Neural progenitor cell (in vitro differentiated cells): ENCODE results near the gene SCAP. TPM values are rescaled to one million over a fixed set of nuclear protein-coding genes. Genes with fewer than 3 reads are reported as not detected.

Source experiments
- DNase-seq: peaks from one replicate; pipeline ENCODE4 v3.0.0-alpha.2; 2016; ENCODE audit warnings: low spot score
- H2AFZ ChIP-seq: fragments of 200-600 bp; sonication (generic); replicated peaks from 2 replicates; pipeline ENCODE4 v1.6.1; 2016; ENCODE audit warnings: antibody characterized with exemption
- H3F3A ChIP-seq: fragments of 200-600 bp; sonication (generic); 2 replicates; pipeline ENCODE4 v1.6.1; 2016; ENCODE audit warnings: antibody characterized with exemption, low read depth
- H3K27ac ChIP-seq: fragments of 200-600 bp; sonication (generic); 2 replicates; pipeline ENCODE4 v1.5.1; 2016; ENCODE audit warnings: mild to moderate bottlenecking
- H3K27me3 ChIP-seq: fragments of 200-600 bp; sonication (generic); 2 replicates; pipeline ENCODE4 v1.6.1; 2016; ENCODE audit warnings: mild to moderate bottlenecking, moderate library complexity
- H3K36me3 ChIP-seq: fragments of 200-600 bp; sonication (generic); 2 replicates; pipeline ENCODE4 v1.5.1; 2016
- H3K4me1 ChIP-seq: fragments of 200-600 bp; sonication (generic); 2 replicates; pipeline ENCODE4 v1.6.1; 2016; ENCODE audit warnings: mixed run types
- H3K4me2 ChIP-seq: fragments of 200-600 bp; sonication (generic); 2 replicates; pipeline ENCODE4 v1.6.1; 2016
- H3K4me3 ChIP-seq: fragments of 200-600 bp; sonication (generic); 2 replicates; pipeline ENCODE4 v1.5.1; 2016
- H3K79me2 ChIP-seq: fragments of 200-600 bp; sonication (generic); 2 replicates; pipeline ENCODE4 v1.6.1; 2016; ENCODE audit warnings: low read depth
- H3K9ac ChIP-seq: fragments of 200-600 bp; sonication (generic); 2 replicates; pipeline ENCODE4 v1.6.1; 2016
- H3K9me3 ChIP-seq: fragments of 200-600 bp; sonication (generic); 2 replicates; pipeline ENCODE4 v1.5.1; 2016; ENCODE audit warnings: low read depth
- H4K20me1 ChIP-seq: fragments of 200-600 bp; sonication (generic); 2 replicates; pipeline ENCODE4 v1.6.1; 2016; ENCODE audit warnings: low read depth
- H3K27ac Mint-ChIP-seq: 3 replicates; pipeline ENCODE4 v1.8.0; 2021; ENCODE audit warnings: mixed read lengths
- H3K27me3 Mint-ChIP-seq: 2 replicates; pipeline ENCODE4 v1.8.0; 2022; ENCODE audit warnings: low read depth, mild to moderate bottlenecking, inconsistent platforms, moderate library complexity, mixed read lengths; ENCODE audit not compliant: insufficient read depth
- H3K36me3 Mint-ChIP-seq: 3 replicates; pipeline ENCODE4 v1.8.0; 2021; ENCODE audit warnings: mixed read lengths
- H3K4me1 Mint-ChIP-seq: 3 replicates; pipeline ENCODE4 v1.8.0; 2021; ENCODE audit warnings: mixed read lengths
- H3K4me3 Mint-ChIP-seq: 3 replicates; pipeline ENCODE4 v1.8.0; 2021; ENCODE audit warnings: mild to moderate bottlenecking, moderate library complexity, mixed read lengths
- H3K9me3 Mint-ChIP-seq: 3 replicates; pipeline ENCODE4 v1.8.0; 2020; ENCODE audit warnings: mixed read lengths
- CTCF ChIP-seq: fragments of 200-600 bp; sonication (generic); IDR thresholded peaks from 2 replicates; pipeline ENCODE4 v1.5.1; 2017; ENCODE audit warnings: antibody characterized with exemption, mild to moderate bottlenecking
- EZH2 ChIP-seq: fragments of 200-600 bp; sonication (generic); IDR thresholded peaks from 2 replicates; pipeline ENCODE4 v1.6.1; 2017; ENCODE audit warnings: antibody characterized with exemption, mild to moderate bottlenecking, moderate library complexity
- EZH2phosphoT487 ChIP-seq: fragments of 200-600 bp; sonication (generic); IDR thresholded peaks from 2 replicates; pipeline ENCODE4 v1.6.1; 2017; ENCODE audit warnings: antibody characterized with exemption
- total RNA-seq: library from RNA; depleted of rRNA; stranded (reverse); fragments of >200 nt; gene quantifications from 2 replicates; pipeline ENCODE4 v1.2.3, GENCODE V29; 2015; ENCODE audit warnings: low replicate concordance

Gene SCAP
- total RNA-seq, 1 donor from 2014 or later, result 33.0 TPM

GRCh38 chr3:47414161-47414564, 61.6 kb downstream of the SCAP start:
- no peaks in the 10 kb centered on the region for H3K79me2 ChIP-seq
- no peaks in the 10 kb centered on the region for H3K27me3 ChIP-seq
- no peaks in the 10 kb centered on the region for H4K20me1 ChIP-seq
- H2AFZ ChIP-seq, result no peak overlapping the region
- no peaks in the 10 kb centered on the region for H3K36me3 ChIP-seq
- no peak overlapping the region for H3K27ac ChIP-seq
- H3K9ac ChIP-seq, result no peak overlapping the region
- no peak overlapping the region for H3K4me3 Mint-ChIP-seq
- no peaks in the 10 kb centered on the region for H3K9me3 Mint-ChIP-seq
- H3K4me2 ChIP-seq, result no peak overlapping the region
- H3K4me1 Mint-ChIP-seq, result peaks cover 19% of the 10 kb centered on the region
- DNase-seq, result no peak
- peaks cover 24% of the 10 kb centered on the region for H3K36me3 Mint-ChIP-seq
- peaks cover 5% of the 10 kb centered on the region for H3F3A ChIP-seq
- H3K9me3 ChIP-seq, result no peaks in the 10 kb centered on the region
- no peak overlapping the region for H3K27ac Mint-ChIP-seq
- H3K27me3 Mint-ChIP-seq, result peaks cover 11% of the 10 kb centered on the region
- no peaks in the 10 kb centered on the region for H3K4me1 ChIP-seq
- H3K4me3 ChIP-seq, result no peak overlapping the region
- TF ChIP-seq CTCF (no peak), EZH2 (no peak), EZH2phosphoT487 (no peak)

GRCh38 chr3:47413751-47414150, 62.0 kb downstream of the SCAP start:
- H3K4me1 ChIP-seq, result no peaks in the 10 kb centered on the region
- Mint-ChIP-seq H3K36me3 (peaks cover 22% of the 10 kb centered on the region), H3K4me1 (peaks cover 17% of the 10 kb centered on the region), H3K27me3 (peaks cover 9% of the 10 kb centered on the region), H3K27ac (no peak overlapping the region), H3K9me3 (no peaks in the 10 kb centered on the region), H3K4me3 (no peak overlapping the region)
- H4K20me1 ChIP-seq, result no peaks in the 10 kb centered on the region
- H3K27me3 ChIP-seq, result no peaks in the 10 kb centered on the region
- H3K36me3 ChIP-seq, result no peaks in the 10 kb centered on the region
- H3K27ac ChIP-seq, result no peak overlapping the region
- H3F3A ChIP-seq, result peaks cover 5% of the 10 kb centered on the region
- no peak overlapping the region for H3K4me3 ChIP-seq
- no peak for TF ChIP-seq EZH2phosphoT487
- TF ChIP-seq EZH2, result no peak
- no peak for TF ChIP-seq CTCF
- no peak overlapping the region for H3K4me2 ChIP-seq
- no peaks in the 10 kb centered on the region for H3K79me2 ChIP-seq
- H3K9me3 ChIP-seq, result no peaks in the 10 kb centered on the region
- H2AFZ ChIP-seq, result no peak overlapping the region
- no peak overlapping the region for H3K9ac ChIP-seq
- no peak for DNase-seq

- no peak overlapping the region for H3K27ac ChIP-seq
- no peak overlapping the region for H3K9ac ChIP-seq
- TF ChIP-seq CTCF, result no peak
- no peak for TF ChIP-seq EZH2
- TF ChIP-seq EZH2phosphoT487, result no peak
- Mint-ChIP-seq H3K4me3 (no peak overlapping the region), H3K36me3 (peaks cover 22% of the 10 kb centered on the region), H3K9me3 (no peaks in the 10 kb centered on the region), H3K27ac (peak overlapping the region; percentile 80), H3K27me3 (peaks cover 11% of the 10 kb centered on the region), H3K4me1 (peaks cover 17% of the 10 kb centered on the region)
- H2AFZ ChIP-seq, result no peak overlapping the region
- no peak overlapping the region for H3K4me3 ChIP-seq
- peaks cover 5% of the 10 kb centered on the region for H3F3A ChIP-seq
- no peaks in the 10 kb centered on the region for H3K9me3 ChIP-seq
- no peaks in the 10 kb centered on the region for H4K20me1 ChIP-seq
- no peaks in the 10 kb centered on the region for H3K27me3 ChIP-seq
- H3K79me2 ChIP-seq, result no peaks in the 10 kb centered on the region
- no peaks in the 10 kb centered on the region for H3K36me3 ChIP-seq
- DNase-seq, result no peak
- no peak overlapping the region for H3K4me2 ChIP-seq
- H3K4me1 ChIP-seq, result no peaks in the 10 kb centered on the region
Measured at GRCh38 chr3:47412842-47413520, 62.8 kb downstream of the SCAP start.
